Lung (tissue), 12 donors: ENCODE data around the gene DNAH17. TPM values are rescaled to one million over a fixed set of nuclear protein-coding genes. Genes with fewer than 3 reads are reported as not detected.

Experiments used
- ATAC-seq: fragments of 200-7000 bp; cut with Tn5 transposase; one replicate; pipeline ENCODE4 v1.9.1; 2020; ENCODE audit warnings: moderate number of reproducible peaks; ENCODE audit not compliant: insufficient read depth, low FRiP score
- DNase-seq, 3 donors: peaks; one replicate each; pipeline ENCODE4 v3.0.0-alpha.2; 2013 to 2017
- H3K27ac ChIP-seq, 2 donors: one replicate each; pipeline ENCODE4 v1.5.1; 2013; ENCODE audit warnings: mild to moderate bottlenecking in 2 of 2, moderate library complexity in 2 of 2, control low read depth in 1 of 2, inconsistent platforms in 1 of 2, low read depth in 1 of 2, low read length in 1 of 2
- H3K27me3 ChIP-seq, 3 donors: one replicate each; pipeline ENCODE4 v1.5.1; 2013; ENCODE audit warnings: low read length in 2 of 3; ENCODE audit not compliant: control insufficient read depth in 3 of 3, insufficient read depth in 3 of 3
- H3K36me3 ChIP-seq, 4 donors: one replicate each; pipeline ENCODE4 v1.5.1; 2013; ENCODE audit warnings: low read length in 4 of 4, mild to moderate bottlenecking in 1 of 4, moderate library complexity in 1 of 4; ENCODE audit not compliant: control insufficient read depth in 4 of 4, insufficient read depth in 4 of 4
- H3K4me1 ChIP-seq, 5 donors: one replicate each; pipeline ENCODE4 v1.5.1; 2013; ENCODE audit warnings: low read length in 5 of 5, mild to moderate bottlenecking in 2 of 5, moderate library complexity in 1 of 5; ENCODE audit not compliant: control insufficient read depth in 5 of 5, insufficient read depth in 5 of 5
- H3K4me3 ChIP-seq: one replicate; pipeline ENCODE4 v1.5.1; 2013; ENCODE audit warnings: mild to moderate bottlenecking, control low read depth, moderate library complexity
- H3K9ac ChIP-seq, 2 donors: one replicate each; pipeline ENCODE4 v1.5.1; 2013; ENCODE audit warnings: low read length in 2 of 2, control low read depth in 1 of 2; ENCODE audit not compliant: insufficient read depth in 1 of 2
- H3K9me3 ChIP-seq, 4 donors: one replicate each; pipeline ENCODE4 v1.5.1; 2013; ENCODE audit warnings: low read length in 3 of 4, mild to moderate bottlenecking in 1 of 4, moderate library complexity in 1 of 4; ENCODE audit not compliant: control insufficient read depth in 4 of 4, insufficient read depth in 3 of 4
- WGBS, 2 donors: extraction: QIAGEN DNeasy Blood & Tissue Kit; methylation state at CpG; one replicate each; pipeline ENCODE4 v1.1.7; 2013; 5-methylcytosine and 5-hydroxymethylcytosine counted together
- polyA plus RNA-seq, 2 donors: library from polyadenylated mRNA; stranded (reverse); fragments of 200-250 nt; gene quantifications; one replicate each; pipeline ENCODE4 v1.2.1, GENCODE V29; 2013
- total RNA-seq, 2 donors: library from RNA; depleted of rRNA in 1 of 2; stranded (reverse); fragments of >200 nt in 1 of 2; gene quantifications; one replicate each; pipeline ENCODE4 v1.2.1, GENCODE V29; 2014 to 2021
- TF ChIP-seq, protein P1 (sequence below): IDR thresholded peaks from 2 replicates; pipeline ENCODE4 v1.5.1; 2012; ENCODE audit warnings: mild to moderate bottlenecking; ENCODE audit errors: control extremely low read depth, extremely low read depth
- donor health status: control.
- donor health status: control.
- donor health status: Bipolar disorder and iron deficiency.
- donor health status: healthy.
- donor health status: DM: yes; HTN: yes; CAD: no.

DNAH17 gene
- total and polyA plus RNA-seq, 4 donors, result 0.44 to 1.6 (median 1.2) TPM

DNA sequence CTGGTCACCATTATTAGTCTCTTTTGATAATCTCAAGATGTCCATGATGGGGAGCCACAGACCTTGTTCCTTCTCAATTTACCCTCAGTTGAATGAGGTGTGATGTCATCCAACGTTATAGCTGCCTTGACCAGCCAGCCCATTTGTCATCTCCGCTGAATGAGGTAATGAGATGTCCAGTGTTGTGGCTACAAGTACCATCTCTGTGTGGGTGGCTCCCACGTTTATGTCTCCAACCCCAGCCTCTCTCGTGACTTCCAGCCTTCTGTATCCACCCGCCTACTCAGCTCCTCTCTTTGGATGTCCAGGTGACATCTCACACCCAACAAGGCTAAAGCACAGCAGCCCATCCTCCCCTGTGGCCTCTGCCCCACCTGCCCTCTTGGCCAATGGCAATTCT is 18.2 kb downstream of the DNAH17 start:
- Histone ChIP-seq H3K4me1 (no peaks in the 10 kb centered on the region), H3K9me3 (no peaks in the 10 kb centered on the region), H3K4me3 (no peak overlapping the region), H3K9ac (no peak overlapping the region), H3K27me3 (no peaks in the 10 kb centered on the region), H3K27ac (no peak overlapping the region), H3K36me3 (no peaks in the 10 kb centered on the region)
- 87% methylated on average over 5 of the region's 5 CpGs for WGBS, 2 donors
- TF ChIP-seq, protein P1, sequence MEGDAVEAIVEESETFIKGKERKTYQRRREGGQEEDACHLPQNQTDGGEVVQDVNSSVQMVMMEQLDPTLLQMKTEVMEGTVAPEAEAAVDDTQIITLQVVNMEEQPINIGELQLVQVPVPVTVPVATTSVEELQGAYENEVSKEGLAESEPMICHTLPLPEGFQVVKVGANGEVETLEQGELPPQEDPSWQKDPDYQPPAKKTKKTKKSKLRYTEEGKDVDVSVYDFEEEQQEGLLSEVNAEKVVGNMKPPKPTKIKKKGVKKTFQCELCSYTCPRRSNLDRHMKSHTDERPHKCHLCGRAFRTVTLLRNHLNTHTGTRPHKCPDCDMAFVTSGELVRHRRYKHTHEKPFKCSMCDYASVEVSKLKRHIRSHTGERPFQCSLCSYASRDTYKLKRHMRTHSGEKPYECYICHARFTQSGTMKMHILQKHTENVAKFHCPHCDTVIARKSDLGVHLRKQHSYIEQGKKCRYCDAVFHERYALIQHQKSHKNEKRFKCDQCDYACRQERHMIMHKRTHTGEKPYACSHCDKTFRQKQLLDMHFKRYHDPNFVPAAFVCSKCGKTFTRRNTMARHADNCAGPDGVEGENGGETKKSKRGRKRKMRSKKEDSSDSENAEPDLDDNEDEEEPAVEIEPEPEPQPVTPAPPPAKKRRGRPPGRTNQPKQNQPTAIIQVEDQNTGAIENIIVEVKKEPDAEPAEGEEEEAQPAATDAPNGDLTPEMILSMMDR, result no peak
- ATAC-seq (no peak), DNase-seq (no peak)

DNA sequence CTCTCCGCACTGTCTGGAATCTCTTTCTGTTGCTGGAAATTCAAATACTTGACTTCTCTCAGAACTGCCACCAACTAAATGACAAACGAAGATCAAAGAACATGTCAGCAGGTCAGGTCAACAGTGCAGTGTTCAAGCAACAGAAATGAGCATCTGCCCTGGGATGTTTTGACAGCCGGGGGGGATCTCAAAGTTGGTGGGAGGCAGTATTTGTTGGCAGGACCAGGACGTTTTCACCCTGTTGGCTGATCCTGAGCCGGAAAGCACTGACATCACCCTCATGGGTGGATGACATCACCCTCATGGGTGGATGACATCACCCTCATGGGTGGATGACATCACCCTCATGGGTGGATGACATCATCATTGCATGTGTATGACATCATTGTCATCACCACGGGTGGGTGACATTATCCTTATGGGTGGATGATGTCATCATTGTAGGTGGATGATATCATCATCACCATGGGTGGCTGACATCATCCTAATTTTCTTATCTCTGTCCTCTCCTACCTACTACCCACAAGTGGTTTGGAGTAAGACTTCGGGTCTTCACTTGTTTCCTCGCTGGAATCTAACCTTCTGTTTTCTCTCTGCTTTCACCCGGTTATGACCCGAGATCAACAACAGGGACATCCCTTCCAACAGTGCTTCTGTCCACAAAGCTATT is 18.9 kb downstream of the DNAH17 start:
- DNase-seq (no peak), ATAC-seq (no peak)
- Histone ChIP-seq H3K4me3 (no peak overlapping the region), H3K27ac (no peak overlapping the region), H3K36me3 (no peaks in the 10 kb centered on the region), H3K27me3 (no peaks in the 10 kb centered on the region), H3K9me3 (no peaks in the 10 kb centered on the region), H3K9ac (no peak overlapping the region), H3K4me1 (no peaks in the 10 kb centered on the region)
- TF ChIP-seq, protein P1, result no peak
- WGBS, 2 donors, result 77 to 88% methylated on average over 10 of the region's 10 CpGs

DNA sequence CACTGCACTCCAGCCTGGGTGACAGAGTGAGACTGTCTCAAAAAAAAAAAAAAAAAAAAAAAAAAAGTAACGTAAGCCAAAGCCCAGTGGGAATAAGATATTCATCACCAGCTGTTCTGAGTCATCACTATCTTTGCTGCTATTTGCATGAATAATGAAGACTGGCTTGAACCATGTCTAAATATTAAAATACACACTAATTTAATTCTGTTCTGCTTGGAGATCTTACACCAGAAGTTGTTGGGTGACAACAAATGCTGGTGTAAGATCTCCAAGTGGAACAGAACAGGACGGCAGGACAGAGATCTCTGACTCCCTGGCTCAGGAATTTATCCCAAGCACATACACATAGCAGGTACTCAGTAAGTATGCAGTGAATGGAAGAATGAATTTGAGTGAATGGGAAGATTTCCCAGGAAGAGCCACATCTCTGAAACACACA is 19.6 kb downstream of the DNAH17 start:
- no peaks in the 10 kb centered on the region for H3K4me1 ChIP-seq
- ATAC-seq (no peak), DNase-seq (no peak)
- no peaks in the 10 kb centered on the region for H3K9me3 ChIP-seq
- no peak overlapping the region for H3K9ac ChIP-seq
- 48 to 87% methylated on average over 2 of the region's 2 CpGs for WGBS, 2 donors
- H3K36me3 ChIP-seq, result no peaks in the 10 kb centered on the region
- H3K27me3 ChIP-seq, result no peaks in the 10 kb centered on the region
- TF ChIP-seq, protein P1, result no peak
- H3K27ac ChIP-seq, result no peak overlapping the region
- H3K4me3 ChIP-seq, result no peak overlapping the region

DNA sequence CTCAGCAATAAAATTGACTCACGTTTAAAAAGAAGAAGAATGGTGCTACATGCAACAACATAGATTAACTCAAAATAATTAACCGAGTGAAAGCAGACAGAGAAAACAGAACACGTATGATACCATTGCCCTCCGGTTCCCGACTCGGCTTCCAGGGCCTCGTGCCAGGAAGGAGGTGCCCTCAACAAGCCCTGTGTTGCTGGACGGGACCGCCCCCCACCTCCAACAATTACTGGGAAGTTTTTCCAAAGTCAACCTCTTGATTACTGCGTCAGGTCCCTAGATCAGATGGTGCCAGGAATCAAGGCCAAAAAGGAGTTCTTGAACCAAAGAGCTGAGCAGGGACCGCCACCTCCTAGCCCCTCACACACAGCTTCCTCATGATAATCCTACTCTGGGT is 20.4 kb downstream of the DNAH17 start:
- ATAC-seq (no peak), DNase-seq (no peak)
- no peaks in the 10 kb centered on the region for H3K9me3 ChIP-seq
- H3K36me3 ChIP-seq, result no peaks in the 10 kb centered on the region
- no peak overlapping the region for H3K27ac ChIP-seq
- 77 to 88% methylated on average over 11 of the region's 11 CpGs for WGBS, 2 donors
- H3K4me1 ChIP-seq, result no peaks in the 10 kb centered on the region
- no peak overlapping the region for H3K4me3 ChIP-seq
- TF ChIP-seq, protein P1, result no peak
- no peaks in the 10 kb centered on the region for H3K27me3 ChIP-seq
- no peak overlapping the region for H3K9ac ChIP-seq
